SK-N-MC (cell line): ENCODE measurements around the gene SEC31A.

Experiments used
- EZH2 ChIP-seq: fragments of 200-600 bp; sonication (generic); IDR thresholded peaks from one replicate; pipeline ENCODE4 v1.6.1; 2017; ENCODE audit warnings: antibody characterized with exemption
- POLR2AphosphoS5 ChIP-seq: IDR thresholded peaks from 2 replicates; pipeline ENCODE4 v1.6.1; 2012; ENCODE audit warnings: mild to moderate bottlenecking, low read depth, low read length, borderline replicate concordance

- TF ChIP-seq POLR2AphosphoS5 (no peak), EZH2 (no peak)
These were observed 8.6 kb upstream of the SEC31A start for GRCh38 chr4:82899374-82900065.
